Activated naive CD4-positive, alpha-beta T cell treated with anti-CD3 and anti-CD28 coated beads for 36 hours (primary cell): ENCODE results near the gene NFYB. TPM values are rescaled to one million over a fixed set of nuclear protein-coding genes. Genes with fewer than 3 reads are reported as not detected.
"Not testable (repeated sequence)": the region's sequence is repeated elsewhere in the genome, so short reads cannot be mapped to it uniquely, and the experiment has no call there.

Experiments used
- CTCF ChIA-PET: fragments of 350-600 bp; sonication (Branson Sonifier 250); formaldehyde crosslinking; loops from one replicate; lab custom pipeline; 2021; ENCODE audit warnings: antibody characterized with exemption; lab: Charles Lee
- DNase-seq: peaks from one replicate; pipeline ENCODE4 v3.0.0-alpha.2; 2020
- H3K27ac Mint-ChIP-seq: one replicate; pipeline ENCODE4 v1.8.0; 2021; ENCODE audit warnings: mild to moderate bottlenecking, mixed read lengths
- H3K27me3 Mint-ChIP-seq: one replicate; pipeline ENCODE4 v1.8.0; 2021; ENCODE audit warnings: low read depth, mixed read lengths
- H3K36me3 Mint-ChIP-seq: one replicate; pipeline ENCODE4 v1.8.0; 2021; ENCODE audit warnings: low read depth, mixed read lengths
- H3K4me1 Mint-ChIP-seq: one replicate; pipeline ENCODE4 v1.8.0; 2021; ENCODE audit warnings: low read depth, mixed read lengths
- H3K4me3 Mint-ChIP-seq: one replicate; pipeline ENCODE4 v1.8.0; 2021; ENCODE audit warnings: mild to moderate bottlenecking, moderate library complexity, mixed read lengths
- H3K9me3 Mint-ChIP-seq: one replicate; pipeline ENCODE4 v1.8.0; 2021; ENCODE audit warnings: mixed read lengths
- intact Hi-C: fragments of 100-400 bp; cut with micrococcal nuclease; formaldehyde crosslinking; loops from one replicate; pipeline ENCODE4 v1.15.1; 2023
- total RNA-seq, 2 experiments: library from RNA; stranded (reverse); gene quantifications; one replicate each; pipeline ENCODE4 v1.2.3, GENCODE V29; 2021

NFYB gene
- total RNA-seq, 2 experiments from 2014 or later, result 23.3 to 28.3 TPM

- DNase-seq, result no peak
- Mint-ChIP-seq H3K27me3 (no peaks in the 10 kb centered on the region), H3K4me1 (peaks cover 31% of the 10 kb centered on the region), H3K4me3 (no peak overlapping the region), H3K27ac (no peak overlapping the region), H3K36me3 (peaks cover 15% of the 10 kb centered on the region), H3K9me3 (no peaks in the 10 kb centered on the region)
- intact Hi-C loops, result no loop called here
- CTCF ChIA-PET, result interaction anchor here (0.7 kb wide), 1 partner anchor 35 kb away, joined by 3 read pairs; no protein-coding TSS in a partner anchor
Observed at GRCh38 chr12:104132351-104132956, 5.6 kb downstream of the NFYB start.

GRCh38 chr12:104131609-104132008, 6.4 kb downstream of the NFYB start:
- Mint-ChIP-seq H3K4me3 (no peak overlapping the region), H3K36me3 (peaks cover 15% of the 10 kb centered on the region), H3K9me3 (no peaks in the 10 kb centered on the region), H3K27ac (no peak overlapping the region), H3K4me1 (peaks cover 26% of the 10 kb centered on the region), H3K27me3 (no peaks in the 10 kb centered on the region)
- CTCF ChIA-PET, result no interaction called here
- intact Hi-C loops, result no loop called here
- no peak for DNase-seq

- H3K9me3 Mint-ChIP-seq, result no peaks in the 10 kb centered on the region
- no peak overlapping the region for H3K27ac Mint-ChIP-seq
- CTCF ChIA-PET, result no interaction called here
- H3K27me3 Mint-ChIP-seq, result no peaks in the 10 kb centered on the region
- H3K4me1 Mint-ChIP-seq, result peaks cover 19% of the 10 kb centered on the region
- no peak for DNase-seq
- intact Hi-C loops, result no loop called here
- peaks cover 19% of the 10 kb centered on the region for H3K36me3 Mint-ChIP-seq
- no peak overlapping the region for H3K4me3 Mint-ChIP-seq
Observed at GRCh38 chr12:104130760-104131159, 7.2 kb downstream of the NFYB start.

GRCh38 chr12:104126548-104126947, 11.5 kb downstream of the NFYB start:
- intact Hi-C loops, result no loop called here
- Mint-ChIP-seq H3K9me3 (no peaks in the 10 kb centered on the region), H3K27me3 (no peaks in the 10 kb centered on the region), H3K27ac (no peak overlapping the region), H3K4me3 (no peak overlapping the region), H3K36me3 (peaks cover 17% of the 10 kb centered on the region), H3K4me1 (peaks cover 8% of the 10 kb centered on the region)
- CTCF ChIA-PET, result interaction anchor here (1.0 to 1.3 kb wide), 2 partner anchors 12 to 17 kb away, joined by 3 to 6 read pairs; partner anchors contain the start of gene NFYB
- no peak for DNase-seq

- H3K27me3 Mint-ChIP-seq, result no peaks in the 10 kb centered on the region
- intact Hi-C loops, result no loop called here
- H3K4me1 Mint-ChIP-seq, result peaks cover 4% of the 10 kb centered on the region
- H3K4me3 Mint-ChIP-seq, result no peak overlapping the region
- peaks cover 17% of the 10 kb centered on the region for H3K36me3 Mint-ChIP-seq
- no peaks in the 10 kb centered on the region for H3K9me3 Mint-ChIP-seq
- no peak for DNase-seq
- no peak overlapping the region for H3K27ac Mint-ChIP-seq
- CTCF ChIA-PET, result interaction anchor here (0.6 kb wide), 1 partner anchor 234 kb away, joined by 5 read pairs; no protein-coding TSS in a partner anchor
Observed at GRCh38 chr12:104122298-104122697, 15.7 kb downstream of the NFYB start.

- Mint-ChIP-seq H3K4me3 (no peak overlapping the region), H3K9me3 (no peaks in the 10 kb centered on the region), H3K36me3 (peaks cover 15% of the 10 kb centered on the region), H3K27ac (no peak overlapping the region), H3K27me3 (no peaks in the 10 kb centered on the region), H3K4me1 (peaks cover 4% of the 10 kb centered on the region)
- no peak for DNase-seq
- intact Hi-C loops, result no loop called here
- CTCF ChIA-PET, result interaction anchor here (0.6 to 1.1 kb wide), 2 partner anchors 12 to 16 kb away, joined by 3 to 7 read pairs; no protein-coding TSS in a partner anchor
Observed at GRCh38 chr12:104121001-104121400, 17.0 kb downstream of the NFYB start.

GRCh38 chr12:104115587-104115975, 22.4 kb downstream of the NFYB start:
- intact Hi-C loops, result no loop called here
- Mint-ChIP-seq H3K36me3 (peaks cover 5% of the 10 kb centered on the region), H3K4me1 (peaks cover 4% of the 10 kb centered on the region), H3K27ac (no peak overlapping the region), H3K27me3 (no peaks in the 10 kb centered on the region), H3K9me3 (no peaks in the 10 kb centered on the region), H3K4me3 (no peak overlapping the region)
- CTCF ChIA-PET, result interaction anchor here (2.1 kb wide), 1 partner anchor 57 kb away, joined by 4 read pairs; no protein-coding TSS in a partner anchor
- no peak for DNase-seq

- CTCF ChIA-PET, result interaction anchor here (2.1 kb wide), 1 partner anchor 57 kb away, joined by 4 read pairs; no protein-coding TSS in a partner anchor
- H3K4me1 Mint-ChIP-seq, H3K9me3 Mint-ChIP-seq, H3K36me3 Mint-ChIP-seq, H3K27me3 Mint-ChIP-seq, intact Hi-C loops, DNase-seq, H3K4me3 Mint-ChIP-seq, H3K27ac Mint-ChIP-seq: not testable (repeated sequence)
Observed at GRCh38 chr12:104114834-104115586, 23.0 kb downstream of the NFYB start.

- Mint-ChIP-seq H3K36me3 (peaks cover 2% of the 10 kb centered on the region), H3K4me1 (peaks cover 7% of the 10 kb centered on the region), H3K27me3 (no peaks in the 10 kb centered on the region), H3K27ac (no peak overlapping the region), H3K4me3 (no peak overlapping the region), H3K9me3 (no peaks in the 10 kb centered on the region)
- intact Hi-C loops, result loop anchor here (1.0 to 2.0 kb wide), 6 partner anchors 52 to 339 kb away; partner anchors contain the start of gene TDG
- CTCF ChIA-PET, result interaction anchor here (0.6 to 5.0 kb wide), 46 partner anchors 9 to 492 kb away, joined by 3 to 106 read pairs (median 4); partner anchors contain the start of genes GLT8D2, HCFC2 and TDG
- DNase-seq, result no peak
Observed at GRCh38 chr12:104109446-104110271, 28.4 kb downstream of the NFYB start.

GRCh38 chr12:104108755-104109445, 29.1 kb downstream of the NFYB start:
- Mint-ChIP-seq H3K4me3 (no peak overlapping the region), H3K27me3 (no peaks in the 10 kb centered on the region), H3K4me1 (peaks cover 7% of the 10 kb centered on the region), H3K9me3 (no peaks in the 10 kb centered on the region), H3K36me3 (peaks cover 2% of the 10 kb centered on the region), H3K27ac (no peak overlapping the region)
- CTCF ChIA-PET, result interaction anchor here (0.6 to 5.0 kb wide), 48 partner anchors 10 to 1160 kb away, joined by 3 to 106 read pairs (median 4); partner anchors contain the start of genes GLT8D2, HCFC2, HSP90B1 and TDG
- intact Hi-C loops, result loop anchor here (1.0 to 2.0 kb wide), 6 partner anchors 52 to 338 kb away; partner anchors contain the start of gene TDG
- DNase-seq, result peak; percentile 96

- intact Hi-C loops, result no loop called here
- Mint-ChIP-seq H3K4me1 (peaks cover 7% of the 10 kb centered on the region), H3K27me3 (no peaks in the 10 kb centered on the region), H3K27ac (no peak overlapping the region), H3K9me3 (no peaks in the 10 kb centered on the region), H3K36me3 (peaks cover 2% of the 10 kb centered on the region), H3K4me3 (no peak overlapping the region)
- CTCF ChIA-PET, result interaction anchor here (1.0 to 5.0 kb wide), 4 partner anchors 8 to 228 kb away, joined by 3 to 106 read pairs (median 23); no protein-coding TSS in a partner anchor
- no peak for DNase-seq
Observed at GRCh38 chr12:104106965-104107364, 31.0 kb downstream of the NFYB start.
